GM18873 (cell line): Measurements from ENCODE around the gene PCAT6.

Source experiments
- ATAC-seq: cut with Tn5 transposase; IDR thresholded peaks from one replicate; pipeline ENCODE4 v1.9.1; 2021; ENCODE audit warnings: mild to moderate bottlenecking, moderate library complexity, moderate number of reproducible peaks; ENCODE audit not compliant: unreplicated experiment, low FRiP score

The PCAT6 gene

GRCh38 chr1:202844259-202844658 is 33.5 kb downstream of the PCAT6 start:
- ATAC-seq: no peak

- ATAC-seq: no peak
These were observed 34.2 kb downstream of the PCAT6 start for GRCh38 chr1:202844935-202845334.

DNA sequence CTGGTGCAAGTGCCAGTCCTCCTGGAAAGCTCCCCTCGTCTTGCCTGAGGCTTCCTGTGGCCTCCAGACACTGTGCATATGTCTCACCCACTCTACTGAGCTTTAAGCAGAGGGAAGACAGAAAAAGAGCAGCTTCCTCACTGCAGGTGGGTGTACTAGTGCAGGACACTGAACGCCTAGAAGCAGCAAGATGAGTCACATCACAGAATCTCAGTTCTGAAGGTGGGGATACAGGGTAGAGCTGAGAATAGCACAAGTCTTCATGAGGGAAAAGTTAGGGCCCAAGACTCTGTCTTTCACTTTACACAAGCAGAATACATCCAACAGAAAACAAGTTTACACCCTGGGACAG is 37.4 kb downstream of the PCAT6 start:
- ATAC-seq: peak; percentile 69

DNA sequence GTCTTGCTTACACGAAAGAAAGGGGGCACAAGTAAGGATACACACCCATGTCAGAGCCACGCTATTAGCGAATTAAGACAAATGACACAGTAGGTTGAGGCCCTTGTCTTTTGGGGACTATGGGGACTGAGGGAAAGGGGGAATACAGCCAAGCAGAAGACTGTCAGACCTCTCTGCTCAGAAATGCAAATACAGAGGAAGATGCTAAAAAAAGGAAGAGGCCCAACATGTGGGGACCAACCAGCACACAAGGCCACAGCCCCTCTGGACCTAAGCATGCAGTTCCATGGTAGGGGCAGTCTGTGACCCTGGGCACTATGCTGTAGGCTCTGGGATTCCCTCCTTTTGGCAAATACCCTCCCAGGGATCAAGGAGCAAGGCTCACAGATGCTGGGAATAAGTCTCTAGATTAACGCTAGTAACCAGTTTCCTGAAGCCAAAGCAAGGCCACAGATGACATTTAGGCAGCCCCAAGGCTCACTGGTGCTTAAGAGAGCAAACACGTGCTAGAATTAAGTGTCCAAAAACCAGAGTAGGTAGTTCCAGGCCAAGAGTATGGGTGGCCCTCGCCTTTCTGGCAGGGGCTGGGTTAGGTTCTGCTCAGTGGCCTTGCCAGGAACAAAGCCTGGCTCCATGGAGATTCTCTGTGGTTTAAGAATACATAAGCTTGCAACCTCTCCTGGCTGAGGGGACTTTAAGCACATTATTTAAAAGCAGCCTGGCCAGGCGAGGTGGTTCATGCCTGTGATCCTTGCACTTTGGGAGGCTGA is 40.0 kb downstream of the PCAT6 start:
- ATAC-seq: no peak

DNA sequence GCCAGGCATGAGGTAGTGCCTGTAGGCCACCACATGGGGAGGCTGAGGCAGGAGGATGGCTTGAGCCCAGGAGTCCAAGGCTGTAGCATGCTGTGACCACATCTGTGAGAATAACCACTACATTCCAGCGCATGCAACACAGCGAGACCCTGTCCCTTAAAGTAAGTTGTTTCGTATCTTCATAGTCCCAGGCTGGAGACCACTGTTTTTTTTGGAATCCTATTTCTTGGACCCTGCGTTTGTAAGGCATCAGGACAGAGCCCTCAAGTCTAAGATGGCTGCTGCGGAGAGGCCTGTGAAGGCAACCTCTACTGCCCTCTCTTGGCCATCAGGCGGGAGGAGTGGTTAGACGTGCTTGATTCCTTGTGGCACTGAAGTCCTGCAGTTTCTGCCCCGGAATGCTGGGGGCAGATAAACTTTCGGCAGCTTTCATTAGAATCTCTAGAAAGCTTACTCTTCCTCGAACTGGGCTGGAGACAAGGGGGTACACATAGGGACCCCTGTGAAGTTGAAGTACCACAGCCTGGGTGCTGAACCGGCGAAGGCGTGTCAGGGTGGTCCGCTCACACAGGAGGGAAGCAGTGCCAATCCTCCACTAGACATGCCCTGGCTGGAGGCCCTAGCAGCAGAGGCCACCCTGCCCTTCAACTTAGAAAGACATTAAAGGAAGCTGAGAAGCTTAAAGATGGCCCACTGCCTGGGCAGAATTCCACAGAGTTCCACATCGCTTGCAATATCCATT is 41.6 kb downstream of the PCAT6 start:
- no peak for ATAC-seq

DNA sequence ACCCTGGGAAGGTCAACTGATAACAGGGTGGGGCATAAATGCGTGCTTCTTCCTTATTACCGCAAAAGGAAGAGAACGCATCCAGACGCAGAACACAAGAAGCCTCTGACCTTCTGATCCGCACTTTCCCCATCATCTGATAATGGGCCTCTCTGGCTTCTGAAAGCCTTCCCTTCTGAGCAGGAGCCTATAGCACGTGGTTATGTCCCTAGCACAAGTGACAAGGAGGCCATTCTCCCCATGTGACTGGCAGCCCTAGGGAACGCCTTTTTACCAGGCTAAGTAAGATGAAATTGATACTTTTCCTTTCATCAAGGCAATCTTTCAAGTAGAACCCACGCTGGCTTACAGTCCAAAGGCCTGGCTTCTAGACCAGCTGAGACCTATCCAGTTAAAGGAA is 44.0 kb downstream of the PCAT6 start:
- ATAC-seq: no peak

DNA sequence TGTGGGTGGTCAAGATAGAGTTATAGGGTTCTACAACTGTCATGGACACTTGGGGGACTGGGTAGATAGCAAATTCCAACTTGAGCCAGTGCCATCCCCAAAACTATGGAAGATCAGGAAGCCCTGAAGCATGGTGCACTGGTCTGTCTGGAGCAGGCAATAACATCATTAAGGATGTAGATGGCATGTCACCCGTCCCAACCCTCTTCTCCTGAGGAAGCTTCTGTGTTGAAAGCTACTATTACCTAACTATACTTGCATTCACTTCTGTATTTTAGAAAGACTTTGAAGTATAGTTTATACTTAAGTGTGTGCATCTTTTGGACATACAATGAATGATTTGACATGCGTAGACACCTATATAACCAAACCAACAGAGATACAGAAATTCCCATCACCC is 45.3 kb downstream of the PCAT6 start:
- no peak for ATAC-seq

GRCh38 chr1:202857136-202857610 is 46.4 kb downstream of the PCAT6 start:
- ATAC-seq: no peak

GRCh38 chr1:202858331-202858730 is 47.6 kb downstream of the PCAT6 start:
- no peak for ATAC-seq

- ATAC-seq: no peak
These were observed 48.1 kb downstream of the PCAT6 start for GRCh38 chr1:202858789-202859414.

DNA sequence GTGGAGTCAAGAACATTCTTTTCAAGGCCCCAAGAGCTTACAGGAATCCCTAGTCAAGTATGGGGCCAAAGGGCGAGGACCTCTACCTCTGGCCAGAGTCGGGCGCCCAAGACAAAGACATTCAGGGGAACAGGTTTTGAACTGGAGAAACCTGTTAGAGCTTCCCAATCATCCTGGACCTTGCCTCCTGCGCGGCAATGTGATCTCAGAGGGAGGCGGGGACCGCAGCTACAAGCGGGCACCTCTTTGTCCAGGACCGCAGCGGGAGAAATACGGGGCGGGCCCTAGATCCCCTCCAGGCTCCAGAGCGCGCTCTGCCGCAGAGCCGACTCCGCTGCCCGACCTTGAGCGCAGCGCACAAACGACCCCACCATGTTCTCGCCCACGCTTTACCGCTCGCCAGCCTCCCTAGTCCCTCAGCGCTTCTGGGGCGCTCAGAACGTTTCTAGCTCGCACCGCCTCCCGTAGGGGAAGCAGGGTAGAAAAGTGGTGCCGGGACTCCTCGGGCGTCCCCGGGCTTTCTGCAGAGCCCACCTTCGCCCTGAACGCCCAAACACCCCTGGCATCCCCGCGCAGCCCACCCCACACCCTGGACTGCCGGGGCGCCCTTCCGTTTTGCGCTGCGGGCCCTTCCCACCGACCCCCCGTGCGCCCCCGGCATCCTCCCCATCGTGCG is 50.1 kb downstream of the PCAT6 start:
- no peak for ATAC-seq
